Heart left ventricle (tissue), 16 donors: ENCODE data around the gene PLEKHA7. TPM values are rescaled to one million over a fixed set of nuclear protein-coding genes. Genes with fewer than 3 reads are reported as not detected.

Source experiments
- ATAC-seq, 4 donors: fragments of 200-7000 bp; cut with Tn5 transposase; one replicate each; pipeline ENCODE4 v1.9.1; 2020 to 2022; ENCODE audit warnings: moderate library complexity in 4 of 4, mild to moderate bottlenecking in 3 of 4, moderate number of reproducible peaks in 1 of 4
- DNase-seq, 5 donors: peaks; one replicate each; pipeline ENCODE4 v3.0.0-alpha.2; 2020
- H3K27ac ChIP-seq, 12 donors: fragments of 200-600 bp; sonication (generic) in 4 of 12; one replicate each; pipeline versions ENCODE4 v1.5.0 to v1.8.0; 2016 to 2022; ENCODE audit warnings: mild to moderate bottlenecking in 2 of 12
- H3K27me3 ChIP-seq, 9 donors: fragments of 200-600 bp; sonication (generic) in 2 of 9; one replicate each; pipeline versions ENCODE4 v1.5.1 to v1.8.0; 2016 to 2022; ENCODE audit warnings: mild to moderate bottlenecking in 3 of 9
- H3K36me3 ChIP-seq, 9 donors: fragments of 200-600 bp; sonication (generic) in 2 of 9; one replicate each; pipeline versions ENCODE4 v1.5.0 to v1.8.0; 2018 to 2022; ENCODE audit warnings: mild to moderate bottlenecking in 2 of 9
- H3K4me1 ChIP-seq, 12 donors: fragments of 200-600 bp; sonication (generic) in 4 of 12; one replicate each; pipeline versions ENCODE4 v1.5.0 to v1.8.0; 2016 to 2022; ENCODE audit warnings: mild to moderate bottlenecking in 3 of 12
- H3K4me3 ChIP-seq, 12 donors: fragments of 200-600 bp; sonication (generic) in 4 of 12; one replicate each; pipeline versions ENCODE4 v1.5.0 to v1.8.0; 2017 to 2022; ENCODE audit warnings: mild to moderate bottlenecking in 9 of 12, moderate library complexity in 4 of 12
- H3K9me3 ChIP-seq, 12 donors: fragments of 200-600 bp; sonication (generic) in 4 of 12; one replicate each; pipeline versions ENCODE4 v1.5.0 to v1.8.0; 2016 to 2022; ENCODE audit warnings: mild to moderate bottlenecking in 1 of 12
- CTCF ChIP-seq, 12 donors: fragments of 200-600 bp; sonication (generic) in 4 of 12; IDR thresholded peaks; one replicate each; pipeline versions ENCODE4 v1.5.0 to v1.8.0; 2018 to 2022; ENCODE audit warnings: antibody characterized with exemption in 12 of 12, mild to moderate bottlenecking in 5 of 12
- POLR2A ChIP-seq, 2 donors: fragments of 450-650 bp; IDR thresholded peaks; one replicate each; pipeline ENCODE4 v1.6.1; 2017; ENCODE audit warnings: antibody characterized with exemption in 2 of 2, mild to moderate bottlenecking in 2 of 2, moderate library complexity in 2 of 2
- WGBS, 4 donors: extraction: QIAGEN DNeasy Blood & Tissue Kit in 2 of 4; methylation state at CpG; one replicate each; pipeline versions ENCODE4 v1.1.5 to v1.1.7; 2013 to 2018; 5-methylcytosine and 5-hydroxymethylcytosine counted together
- intact Hi-C, 10 donors: fragments of 100-400 bp; cut with DNase I; formaldehyde crosslinking; loops; one replicate each; pipeline versions ENCODE4 v1.11.1 to v1.14.2; 2022
- polyA plus RNA-seq, 2 donors: library from polyadenylated mRNA; stranded (reverse); fragments of 200-250 nt; gene quantifications; one replicate each; pipeline ENCODE4 v1.2.3, GENCODE V29; 2013
- total RNA-seq, 9 donors: library from RNA; depleted of rRNA in 2 of 9; stranded (reverse); fragments of >200 nt in 2 of 9; fragmentation: NEBNext Ultra II Directional in 3 of 9; extraction: Animal tissue kit (Norgen Biotek cat#: 25700) in 3 of 9; gene quantifications; one replicate each; pipeline versions ENCODE4 v1.1.0 to v1.2.4, GENCODE V29; 2016 to 2023
- donor health status: ischemic (EF 13 %, LVEDD 7.1; RV severe dilation, severe dysfunction).
- donor health status: healthy with polysubstance abuse.
- donor health status: DM: no; HTN: yes; CAD: no.
- donor health status: DM: no; HTN: no; CAD: no.
- donor health status: ischemic (EF 25% LVEDD 6.9; RV normal size, moderate dysfunction).
- donor health status: ischemic (EF 25% LVEDD 5.7; RV mildly dilated, moderate dysfunction).
- donor health status: healthy.
- donor health status: DM: yes; HTN: yes; CAD: no.
- donor health status: ischemic (EF 35%, LVEDD 5.7; RV mildly dilated, moderate dysfunction).
- donor health status: nonischemic (EF 11% LVEDD 7.7; RV severe dilation, severe dysfunction).
- donor health status: DM: yes; HTN: yes; CAD: no.
- donor health status: PGD.
- donor health status: ischemic (EF 29% LVEDD 5.4; RV normal size, mild dysfunction).
- donor health status: nonischemic (EF 23%, LVEDD 6.1; RV moderate dilation, normal function).

Gene PLEKHA7
- total and polyA plus RNA-seq, 11 donors, result 13.1 to 57.5 (median 23.5) TPM

GRCh38 chr11:16876837-16877236 lies 137.4 kb downstream of the PLEKHA7 start:
- Histone ChIP-seq H3K4me3 (no peak overlapping the region), H3K36me3 (no peaks in the 10 kb centered on the region), H3K4me1 (peaks cover 0 to 84% (median 28%) of the 10 kb centered on the region in 12 donors), H3K27ac (peak overlapping the region in 4 of 12 donors; percentile 21 to 54 (median 28)), H3K9me3 (no peaks in the 10 kb centered on the region), H3K27me3 (no peaks in the 10 kb centered on the region)
- 44 to 63% (median 55%) methylated on average over 3 of the region's 3 CpGs for WGBS, 4 donors
- no peak for ATAC-seq
- intact Hi-C loops, result loop anchor here in 2 of 10 donors (5.0 kb wide), 2 partner anchors 50 to 55 kb away; no protein-coding TSS in a partner anchor
- TF ChIP-seq POLR2A (IDR thresholded peaks at IDR 0.05) (no peak), CTCF (IDR thresholded peaks at IDR 0.05) (no peak)
- no peak for DNase-seq

GRCh38 chr11:16876053-16876752 lies 138.0 kb downstream of the PLEKHA7 start:
- DNase-seq (no peak), ATAC-seq (no peak)
- Histone ChIP-seq H3K27ac (peak overlapping the region in 3 of 12 donors; percentile 4 to 32 (median 21)), H3K4me1 (peaks cover 0 to 80% (median 23%) of the 10 kb centered on the region in 12 donors), H3K9me3 (no peaks in the 10 kb centered on the region), H3K27me3 (no peaks in the 10 kb centered on the region), H3K4me3 (no peak overlapping the region), H3K36me3 (no peaks in the 10 kb centered on the region)
- TF ChIP-seq POLR2A (IDR thresholded peaks at IDR 0.05) (no peak), CTCF (IDR thresholded peaks at IDR 0.05) (no peak)
- WGBS, 4 donors, result 82 to 88% (median 84%) methylated on average over 5 of the region's 5 CpGs
- intact Hi-C loops, result loop anchor here in 2 of 10 donors (5.0 kb wide), 2 partner anchors 49 to 54 kb away; no protein-coding TSS in a partner anchor

GRCh38 chr11:16874275-16874975 lies 139.8 kb downstream of the PLEKHA7 start:
- ATAC-seq (peak in 3 of 4 donors; percentile 12 to 25 (median 18)), DNase-seq (no peak)
- Histone ChIP-seq H3K4me3 (no peak overlapping the region), H3K4me1 (peaks cover 0 to 64% (median 16%) of the 10 kb centered on the region in 12 donors), H3K27ac (peak overlapping the region in 2 of 12 donors; percentile 15 to 32), H3K27me3 (no peaks in the 10 kb centered on the region), H3K36me3 (peaks cover 0 to 7% (median 0%) of the 10 kb centered on the region in 9 donors), H3K9me3 (no peaks in the 10 kb centered on the region)
- intact Hi-C loops, result no loop called here
- TF ChIP-seq CTCF (IDR thresholded peaks at IDR 0.05), result no peak
- TF ChIP-seq POLR2A (IDR thresholded peaks at IDR 0.05), result no peak
- WGBS, 4 donors, result 85 to 90% (median 88%) methylated on average over 4 of the region's 4 CpGs

GRCh38 chr11:16873289-16873688 lies 140.9 kb downstream of the PLEKHA7 start:
- Histone ChIP-seq H3K9me3 (no peaks in the 10 kb centered on the region), H3K27me3 (no peaks in the 10 kb centered on the region), H3K4me1 (peaks cover 0 to 53% (median 9%) of the 10 kb centered on the region in 12 donors), H3K4me3 (no peak overlapping the region), H3K27ac (no peak overlapping the region), H3K36me3 (peaks cover 0 to 16% (median 0%) of the 10 kb centered on the region in 9 donors)
- ATAC-seq, result peak in 3 of 4 donors; percentile 36 to 52 (median 41)
- no peak for DNase-seq
- TF ChIP-seq POLR2A (IDR thresholded peaks at IDR 0.05) (no peak), CTCF (IDR thresholded peaks at IDR 0.05) (no peak)
- intact Hi-C loops, result no loop called here
- 12 to 19% (median 15%) methylated on average over 2 of the region's 2 CpGs for WGBS, 4 donors
